Measurements from ENCODE around the gene WSCD2.

GRCh38 chr12:108270035-108270848 is 141.2 kb downstream of the WSCD2 start:
- no peak for TF ChIP-seq CTCF (IDR thresholded peaks at IDR 0.05; ENCODE audit: low read length)
- TF ChIP-seq EZH2 (optimal IDR thresholded peaks at IDR 0.05; ENCODE audit: low read depth, low read length): no peak
